HepG2 (cell line): Measurements from ENCODE around the gene GABBR2. TPM values are rescaled to one million over a fixed set of nuclear protein-coding genes. Genes with fewer than 3 reads are reported as not detected.

ENCODE experiments used
- ATAC-seq: fragments of 200-7000 bp; cut with Tn5 transposase; 3 replicates; pipeline ENCODE4 v1.9.1; 2020; ENCODE audit warnings: mild to moderate bottlenecking, moderate library complexity
- BruUV-seq: library from RNA; stranded (reverse); fragments of 400-500 nt; replicated peaks from 2 replicates; lab custom pipeline; 2021; lab: Mats Ljungman, UMichigan
- CTCF ChIA-PET: fragments of 300-600 bp; formaldehyde crosslinking; extraction: SDS; loops from one replicate; lab custom pipeline; 2021; ENCODE audit warnings: low total read pairs, inconsistent platforms, low intra/inter-chr PET ratio; lab: Yijun Ruan, JAX
- POLR2A ChIA-PET: fragments of 350-600 bp; sonication (Branson Sonifier 250); formaldehyde crosslinking; loops from one replicate; lab custom pipeline; 2020; ENCODE audit warnings: antibody characterized with exemption, inconsistent platforms; lab: Yijun Ruan, JAX
- DNase-seq: peaks from one replicate; pipeline ENCODE4 v3.0.0-alpha.2; 2015; ENCODE audit warnings: low spot score
- FAIRE-seq: peaks from 3 replicates; lab custom pipeline; 2011; peaks lifted over from hg19 to GRCh38; lab: Jason Lieb, UNC
- H2AFZ ChIP-seq: one replicate; pipeline ENCODE4 v1.6.1; 2011; ENCODE audit warnings: low read length, inconsistent platforms
- H3K27ac ChIP-seq: fragments of 300-600 bp; 3 replicates; pipeline ENCODE4 v1.8.0; 2011; ENCODE audit warnings: mixed run types, mild to moderate bottlenecking, mixed read lengths, low read length, inconsistent platforms; ENCODE audit not compliant: insufficient read depth; ENCODE audit errors: extremely low read length
- H3K27me3 ChIP-seq, 2 experiments: fragments of 200-600 bp in 1 of 2; 2 replicates in 1 of 2; 3 replicates in 1 of 2; pipeline versions ENCODE4 v1.6.0 to v1.8.0; 2011; ENCODE audit warnings: low read length in 2 of 2, mild to moderate bottlenecking in 2 of 2, moderate library complexity in 2 of 2, inconsistent platforms in 1 of 2; ENCODE audit not compliant: insufficient read depth in 2 of 2, control insufficient read depth in 1 of 2
- H3K36me3 ChIP-seq, 2 experiments: fragments of 200-600 bp in 1 of 2; replicated peaks in 1 of 2; 2 replicates in 1 of 2; 3 replicates in 1 of 2; pipeline versions ENCODE4 v1.5.1 to v1.8.0; 2011; ENCODE audit warnings: low read length in 2 of 2, inconsistent platforms in 1 of 2; ENCODE audit not compliant: insufficient read depth in 2 of 2, control insufficient read depth in 1 of 2
- H3K4me1 ChIP-seq: 2 replicates; pipeline ENCODE4 v1.5.1; 2012; ENCODE audit warnings: low read length, inconsistent platforms; ENCODE audit not compliant: insufficient read depth
- H3K4me2 ChIP-seq: 2 replicates; pipeline ENCODE4 v1.6.0; 2011; ENCODE audit warnings: low read depth, low read length, inconsistent platforms
- H3K4me3 ChIP-seq, 3 experiments: fragments of 200-600 bp in 1 of 3; sonication (generic), shearing (Covaris generic) in 1 of 3; replicated peaks in 1 of 3; 2 replicates each; pipeline ENCODE4 v1.5.1; 2011 to 2016; ENCODE audit warnings: low read length in 3 of 3, inconsistent platforms in 2 of 3, low read depth in 2 of 3, mild to moderate bottlenecking in 2 of 3, control low read depth in 1 of 3, mixed read lengths in 1 of 3; ENCODE audit not compliant: insufficient read depth in 1 of 3
- H3K79me2 ChIP-seq: one replicate; pipeline ENCODE4 v1.6.1; 2011; ENCODE audit warnings: low read length, inconsistent platforms; ENCODE audit not compliant: insufficient read depth
- H3K9ac ChIP-seq: 2 replicates; pipeline ENCODE4 v1.6.0; 2011; ENCODE audit warnings: mild to moderate bottlenecking, low read depth, low read length, inconsistent platforms; ENCODE audit not compliant: insufficient read depth
- H3K9me3 ChIP-seq: 2 replicates; pipeline ENCODE4 v1.5.1; 2012; ENCODE audit warnings: mild to moderate bottlenecking, low read length
- H4K20me1 ChIP-seq: 2 replicates; pipeline ENCODE4 v1.6.0; 2011; ENCODE audit warnings: inconsistent platforms, mild to moderate bottlenecking, low read length, moderate library complexity; ENCODE audit not compliant: insufficient read depth
- AGO2 ChIP-seq: fragments of 200-400 bp; formaldehyde crosslinking; optimal IDR thresholded peaks from 2 replicates; pipeline ENCODE3; 2017; ENCODE audit warnings: mild to moderate bottlenecking, low read depth, low read length, moderate library complexity
- EED ChIP-seq: sonication (generic); formaldehyde crosslinking; IDR thresholded peaks from 2 replicates; pipeline ENCODE4 v1.5.0; 2020; ENCODE audit warnings: mild to moderate bottlenecking, missing genetic modification reagents
- FOXA3 ChIP-seq: IDR thresholded peaks from 2 replicates; pipeline ENCODE4 v1.6.1; 2016; ENCODE audit warnings: missing genetic modification reagents, missing compliant biosample characterization
- KAT7 ChIP-seq: IDR thresholded peaks from 2 replicates; pipeline ENCODE4 v1.6.1; 2018; ENCODE audit warnings: borderline replicate concordance, missing compliant biosample characterization
- MATR3 ChIP-seq: sonication (generic); formaldehyde crosslinking; IDR thresholded peaks from 2 replicates; pipeline ENCODE4 v1.4.0; 2020; ENCODE audit warnings: missing genetic modification reagents
- NCOA2 ChIP-seq: sonication (generic); formaldehyde crosslinking; IDR thresholded peaks from 2 replicates; pipeline ENCODE4 v1.8.0; 2022; ENCODE audit warnings: inconsistent platforms
- NFYC ChIP-seq: IDR thresholded peaks from 2 replicates; pipeline ENCODE4 v1.6.1; 2016; ENCODE audit warnings: missing genetic modification reagents, missing compliant biosample characterization
- POLR2AphosphoS2 ChIP-seq: IDR thresholded peaks from 2 replicates; pipeline ENCODE4 v1.6.1; 2011; ENCODE audit warnings: low read depth, low read length, improper control_type of control experiment
- ZC3H13 ChIP-seq: sonication (generic); formaldehyde crosslinking; IDR thresholded peaks from 2 replicates; pipeline ENCODE4 v1.8.1; 2023; ENCODE audit warnings: mild to moderate bottlenecking, missing genetic modification reagents, moderate library complexity
- ZNF460 ChIP-seq: sonication (generic); formaldehyde crosslinking; IDR thresholded peaks from 2 replicates; pipeline ENCODE4 v1.5.1; 2020; ENCODE audit warnings: missing genetic modification reagents, mild to moderate bottlenecking, borderline replicate concordance
- ZNF674 ChIP-seq: sonication (generic); formaldehyde crosslinking; IDR thresholded peaks from 2 replicates; pipeline ENCODE4 v1.5.0; 2020; ENCODE audit warnings: low read depth, mild to moderate bottlenecking, missing genetic modification reagents
- WGBS: methylation state at CpG from one replicate; pipeline ENCODE4 v1.1.6; 2017; ENCODE audit warnings: low lambda C conversion rate; 5-methylcytosine and 5-hydroxymethylcytosine counted together
- in situ Hi-C: cut with HindIII; loops from 2 replicates; pipeline ENCODE4 v1.10.0; 2017; ENCODE audit warnings: low pct_unique_long_range_greater_than_20kb; ENCODE audit not compliant: extremely low pct_ligation_motif_present
- intact Hi-C: fragments of 100-400 bp; cut with micrococcal nuclease; formaldehyde crosslinking; loops from one replicate; pipeline ENCODE4 v1.10.0; 2022; ENCODE audit not compliant: unreplicated experiment
- polyA plus RNA-seq, 8 experiments: library from polyadenylated mRNA; depleted of rRNA in 3 of 8; stranded (reverse) in 7 of 8; unstranded in 1 of 8; fragments of >200 nt; fragmentation: Illumina TruSeq in 4 of 8; extraction: Trizol in 4 of 8; gene quantifications; 2 replicates each; pipeline versions ENCODE4 v1.2.1 to v1.2.3, GENCODE V29; 2011 to 2016; ENCODE audit warnings: low read depth in 4 of 8, missing spikeins in 1 of 8, mixed read lengths in 1 of 8; ENCODE audit not compliant: insufficient read depth in 1 of 8
- total RNA-seq, 5 experiments: library from RNA; depleted of rRNA; stranded (reverse); fragments of >200 nt; fragmentation: Illumina TruSeq; extraction: Trizol; gene quantifications; 2 replicates each; pipeline ENCODE4 v1.2.3, GENCODE V29; 2016; ENCODE audit warnings: low read depth in 1 of 5
- TF ChIP-seq, protein P1 (sequence below): sonication (generic); formaldehyde crosslinking; IDR thresholded peaks from 2 replicates; pipeline ENCODE4 v1.9.0; 2021; ENCODE audit warnings: missing genetic modification reagents, mild to moderate bottlenecking, borderline replicate concordance
- TF ChIP-seq, protein P2 (sequence below): sonication (generic); formaldehyde crosslinking; IDR thresholded peaks from 2 replicates; pipeline ENCODE4 v1.8.0; 2022; ENCODE audit warnings: mild to moderate bottlenecking, missing genetic modification reagents, borderline replicate concordance

GABBR2 gene
- total and polyA plus RNA-seq, 2 of the 13 experiments (the other 11 are each of a cell fraction or from before 2014, with no cell fraction given) = 0.02 TPM; not detected in 1

DNA sequence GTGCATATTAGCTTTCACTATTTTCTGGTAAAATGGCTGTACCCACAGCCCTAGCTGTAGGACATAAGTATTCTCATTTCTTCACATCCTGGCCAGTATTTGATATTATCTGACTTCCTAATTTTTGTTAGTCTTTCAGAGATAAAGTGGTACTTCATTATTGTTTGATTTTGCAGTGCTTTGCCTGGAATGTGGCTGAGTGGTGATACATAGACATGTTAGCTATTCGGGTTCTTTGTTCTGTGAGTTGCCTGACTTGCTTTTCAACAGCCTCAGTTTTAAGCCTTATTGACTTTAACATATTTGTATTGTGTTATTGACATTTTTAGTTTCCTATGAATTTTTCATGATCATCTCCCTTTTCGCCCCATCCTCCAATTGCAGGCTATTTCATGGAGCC lies 161.1 kb downstream of the GABBR2 start:
- H3K36me3 ChIP-seq = no peaks in the 10 kb centered on the region
- ATAC-seq (no peak), FAIRE-seq (no peak), DNase-seq (no peak)
- H2AFZ ChIP-seq = no peak overlapping the region
- H3K9ac ChIP-seq = no peak overlapping the region
- intact Hi-C loops (no loop called here), in situ Hi-C loops (no loop called here)
- WGBS = 6% methylated on average over 2 of the region's 2 CpGs
- no peaks in the 10 kb centered on the region for H3K4me1 ChIP-seq
- H3K4me3 ChIP-seq = no peak overlapping the region
- H3K27me3 ChIP-seq = peaks cover 0 to 10% of the 10 kb centered on the region in 2 experiments; a peak in 1 of 5 replicates
- no peak overlapping the region for H3K4me2 ChIP-seq
- CTCF ChIA-PET = no interaction called here
- POLR2A ChIA-PET = no interaction called here
- H3K27ac ChIP-seq = no peak overlapping the region
- no peaks in the 10 kb centered on the region for H3K9me3 ChIP-seq
- H3K79me2 ChIP-seq = no peaks in the 10 kb centered on the region
- TF ChIP-seq NFYC (CRISPR knock-in tag) (no peak), EED (CRISPR knock-in tag) (no peak), ZNF460 (no peak), NCOA2 (CRISPR knock-in tag) (no peak), POLR2AphosphoS2 (no peak), FOXA3 (no peak), MATR3 (CRISPR knock-in tag) (no peak), AGO2 (no peak), ZNF674 (CRISPR knock-in tag) (no peak), ZC3H13 (no peak), KAT7 (CRISPR knock-in tag) (no peak)
- TF ChIP-seq, protein P1, sequence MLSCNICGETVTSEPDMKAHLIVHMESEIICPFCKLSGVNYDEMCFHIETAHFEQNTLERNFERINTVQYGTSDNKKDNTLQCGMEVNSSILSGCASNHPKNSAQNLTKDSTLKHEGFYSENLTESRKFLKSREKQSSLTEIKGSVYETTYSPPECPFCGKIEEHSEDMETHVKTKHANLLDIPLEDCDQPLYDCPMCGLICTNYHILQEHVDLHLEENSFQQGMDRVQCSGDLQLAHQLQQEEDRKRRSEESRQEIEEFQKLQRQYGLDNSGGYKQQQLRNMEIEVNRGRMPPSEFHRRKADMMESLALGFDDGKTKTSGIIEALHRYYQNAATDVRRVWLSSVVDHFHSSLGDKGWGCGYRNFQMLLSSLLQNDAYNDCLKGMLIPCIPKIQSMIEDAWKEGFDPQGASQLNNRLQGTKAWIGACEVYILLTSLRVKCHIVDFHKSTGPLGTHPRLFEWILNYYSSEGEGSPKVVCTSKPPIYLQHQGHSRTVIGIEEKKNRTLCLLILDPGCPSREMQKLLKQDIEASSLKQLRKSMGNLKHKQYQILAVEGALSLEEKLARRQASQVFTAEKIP (CRISPR knock-in tag) = no peak
- TF ChIP-seq, protein P2, sequence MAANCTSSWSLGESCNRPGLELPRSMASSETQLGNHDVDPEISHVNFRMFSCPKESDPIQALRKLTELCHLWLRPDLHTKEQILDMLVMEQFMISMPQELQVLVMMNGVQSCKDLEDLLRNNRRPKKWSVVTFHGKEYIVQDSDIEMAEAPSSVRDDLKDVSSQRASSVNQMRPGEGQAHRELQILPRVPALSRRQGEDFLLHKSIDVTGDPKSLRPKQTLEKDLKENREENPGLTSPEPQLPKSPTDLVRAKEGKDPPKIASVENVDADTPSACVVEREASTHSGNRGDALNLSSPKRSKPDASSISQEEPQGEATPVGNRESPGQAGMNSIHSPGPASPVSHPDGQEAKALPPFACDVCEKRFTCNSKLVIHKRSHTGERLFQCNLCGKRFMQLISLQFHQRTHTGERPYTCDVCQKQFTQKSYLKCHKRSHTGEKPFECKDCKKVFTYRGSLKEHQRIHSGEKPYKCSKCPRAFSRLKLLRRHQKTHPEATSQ (CRISPR knock-in tag) = no peak
- no peaks in the 10 kb centered on the region for H4K20me1 ChIP-seq
- BruUV-seq = no TSS peak
